Activated naive CD4-positive, alpha-beta T cell treated with anti-CD3 and anti-CD28 coated beads, Interleukin-2, amount 50 U/mL, for 24 hours (primary cell): ENCODE measurements around the gene C1orf50.

Experiments
- H3K27ac Mint-ChIP-seq: one replicate; pipeline ENCODE4 v1.8.0; 2021; ENCODE audit warnings: mild to moderate bottlenecking, mixed read lengths
- H3K27me3 Mint-ChIP-seq: one replicate; pipeline ENCODE4 v1.8.0; 2021; ENCODE audit warnings: mixed read lengths
- H3K36me3 Mint-ChIP-seq: one replicate; pipeline ENCODE4 v1.8.0; 2021; ENCODE audit warnings: mixed read lengths
- H3K4me1 Mint-ChIP-seq: one replicate; pipeline ENCODE4 v1.8.0; 2021; ENCODE audit warnings: mixed read lengths
- H3K4me3 Mint-ChIP-seq: one replicate; pipeline ENCODE4 v1.8.0; 2021; ENCODE audit warnings: mild to moderate bottlenecking, mixed read lengths
- H3K9me3 Mint-ChIP-seq: one replicate; pipeline ENCODE4 v1.8.0; 2021; ENCODE audit warnings: mixed read lengths

C1orf50 gene

DNA sequence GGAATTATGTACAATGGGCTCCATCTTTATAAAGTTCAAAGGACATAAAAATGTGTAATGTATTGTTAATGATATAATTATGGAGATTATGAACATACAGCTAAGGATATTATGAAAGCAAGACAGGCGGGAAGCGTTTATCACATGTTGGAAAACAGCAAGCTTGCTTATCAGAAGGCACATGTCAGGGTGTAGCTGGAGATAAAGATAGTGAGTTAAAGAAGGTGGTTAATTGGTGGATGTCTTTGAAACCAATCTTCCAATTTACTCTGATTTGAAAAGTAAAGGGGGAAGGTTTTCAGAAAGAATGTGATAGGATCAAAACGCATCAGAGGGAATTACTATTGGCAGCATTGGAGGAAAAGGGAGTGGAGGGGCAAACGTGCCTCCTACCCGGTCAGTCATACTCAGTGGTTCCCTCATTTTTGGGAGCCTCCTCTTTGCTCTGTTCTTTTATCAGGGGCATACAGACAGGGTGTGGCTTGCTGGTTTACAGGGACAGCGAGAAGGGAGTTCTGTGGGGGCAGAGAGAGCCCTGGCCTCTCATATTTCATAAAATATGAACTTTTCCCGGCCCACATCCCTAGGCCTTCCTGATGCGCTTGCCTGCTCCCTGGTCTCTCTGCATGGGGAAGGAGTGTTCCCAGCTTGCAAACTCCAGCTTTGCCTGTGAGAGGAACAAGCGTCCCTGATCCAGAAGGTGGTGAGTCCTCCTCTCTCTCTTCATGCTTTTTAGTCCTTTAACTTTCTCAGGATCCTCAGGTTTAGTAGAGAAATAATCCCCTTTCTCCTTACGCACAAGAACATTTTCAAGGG lies 58.2 kb downstream of the C1orf50 start:
- no peak overlapping the region for H3K27ac Mint-ChIP-seq
- H3K4me3 Mint-ChIP-seq = no peak overlapping the region
- no peaks in the 10 kb centered on the region for H3K9me3 Mint-ChIP-seq
- no peaks in the 10 kb centered on the region for H3K27me3 Mint-ChIP-seq
- H3K36me3 Mint-ChIP-seq = peaks cover 3% of the 10 kb centered on the region
- H3K4me1 Mint-ChIP-seq = peaks cover 8% of the 10 kb centered on the region
